GM23338 (cell line): ENCODE data around the gene KIF3C.

Experiments used
- CREB1 ChIP-seq: fragments of 250-450 bp; sonication (Bioruptor Pico); IDR thresholded peaks from 2 replicates; pipeline ENCODE4 v1.5.0; 2020; ENCODE audit warnings: low read depth, mild to moderate bottlenecking, moderate library complexity
- CTCF ChIP-seq, 2 experiments: fragments of 200-600 bp in 1 of 2; sonication (generic) in 1 of 2; conservative IDR thresholded peaks; 2 replicates each; pipeline versions ENCODE4 v1.5.1 to v1.6.1; 2016 to 2017; ENCODE audit warnings: antibody characterized with exemption in 2 of 2, low read depth in 2 of 2, mild to moderate bottlenecking in 2 of 2, moderate library complexity in 1 of 2
- EZH2 ChIP-seq: fragments of 200-600 bp; sonication (generic); IDR thresholded peaks from one replicate; pipeline ENCODE4 v1.8.0; 2017; ENCODE audit warnings: antibody characterized with exemption, mild to moderate bottlenecking, low read depth; ENCODE audit not compliant: unreplicated experiment
- EZH2phosphoT487 ChIP-seq: fragments of 200-600 bp; sonication (generic); IDR thresholded peaks from one replicate; pipeline ENCODE4 v1.8.1; 2018; ENCODE audit warnings: antibody characterized with exemption; ENCODE audit not compliant: unreplicated experiment
- POLR2AphosphoS5 ChIP-seq: IDR thresholded peaks from 2 replicates; pipeline ENCODE4 v1.6.1; 2016; ENCODE audit warnings: antibody characterized with exemption, low read depth
- ZNF114 ChIP-seq: fragments of 250-450 bp; sonication (Bioruptor Pico); IDR thresholded peaks from 2 replicates; pipeline ENCODE4 v1.5.0; 2020; ENCODE audit warnings: mild to moderate bottlenecking, moderate library complexity

- TF ChIP-seq CTCF (conservative IDR thresholded peaks at IDR 0.05; ENCODE audit: low read depth in 2 of 2), result no peak
- no peak for TF ChIP-seq POLR2AphosphoS5
- no peak for TF ChIP-seq ZNF114
- TF ChIP-seq EZH2, result no peak
- no peak for TF ChIP-seq EZH2phosphoT487
- TF ChIP-seq CREB1, result no peak
These were observed 37.9 kb upstream of the KIF3C start for GRCh38 chr2:26020231-26020640.
